CD4-positive, alpha-beta T cell treated with Interleukin-6 at 100 ng/mL for 8 hours (primary cell): Measurements from ENCODE around the gene SLC5A3.

Experiments
- DNase-seq: peaks from one replicate; pipeline ENCODE4 v3.0.0-alpha.2; 2020; ENCODE audit warnings: mixed read lengths, low spot score

The SLC5A3 gene

GRCh38 chr21:34100337-34100736 is 27.0 kb downstream of the SLC5A3 start:
- no peak for DNase-seq

GRCh38 chr21:34100790-34101189 is 27.4 kb downstream of the SLC5A3 start:
- DNase-seq, result no peak

GRCh38 chr21:34105947-34106541 is 32.7 kb downstream of the SLC5A3 start:
- no peak for DNase-seq

GRCh38 chr21:34107606-34108005 is 34.2 kb downstream of the SLC5A3 start:
- DNase-seq, result no peak

- no peak for DNase-seq
These were observed 35.7 kb downstream of the SLC5A3 start for GRCh38 chr21:34109075-34109474.

GRCh38 chr21:34110594-34111202 is 37.3 kb downstream of the SLC5A3 start:
- DNase-seq, result no peak

GRCh38 chr21:34112316-34113033 is 39.1 kb downstream of the SLC5A3 start:
- no peak for DNase-seq

- DNase-seq, result no peak
These were observed 40.5 kb downstream of the SLC5A3 start for GRCh38 chr21:34113842-34114241.

- no peak for DNase-seq
These were observed 41.8 kb downstream of the SLC5A3 start for GRCh38 chr21:34115160-34115559.

GRCh38 chr21:34116569-34116968 is 43.2 kb downstream of the SLC5A3 start:
- DNase-seq, result no peak

GRCh38 chr21:34120867-34121266 is 47.5 kb downstream of the SLC5A3 start:
- no peak for DNase-seq

GRCh38 chr21:34122047-34122446 is 48.7 kb downstream of the SLC5A3 start:
- no peak for DNase-seq
